OCI-LY1 (cell line): ENCODE results near the gene S1PR4.

Experiments used
- H2AFZ ChIP-seq: fragments of 200-600 bp; sonication (generic), shearing (Covaris generic); 2 replicates; pipeline ENCODE4 v1.6.0; 2014; ENCODE audit warnings: antibody characterized with exemption, mild to moderate bottlenecking, low read length
- H3F3A ChIP-seq: fragments of 200-600 bp; sonication (generic), shearing (Covaris generic); 2 replicates; pipeline ENCODE4 v1.6.0; 2014; ENCODE audit warnings: mild to moderate bottlenecking, antibody characterized with exemption, low read length, moderate library complexity; ENCODE audit not compliant: insufficient read depth
- H3K27ac ChIP-seq: fragments of 200-600 bp; sonication (generic); 2 replicates; pipeline ENCODE4 v1.5.1; 2014; ENCODE audit warnings: low read length, mixed run types, mild to moderate bottlenecking, low read depth; ENCODE audit not compliant: poor library complexity, severe bottlenecking
- H3K27me3 ChIP-seq: fragments of 200-600 bp; sonication (generic); 2 replicates; pipeline ENCODE4 v1.6.0; 2014; ENCODE audit warnings: antibody characterized with exemption, mild to moderate bottlenecking, low read length, moderate library complexity; ENCODE audit not compliant: insufficient read depth
- H3K36me3 ChIP-seq: fragments of 200-600 bp; sonication (generic); 2 replicates; pipeline ENCODE4 v1.6.1; 2014; ENCODE audit warnings: mild to moderate bottlenecking, antibody characterized with exemption, low read length, moderate library complexity, mixed read lengths; ENCODE audit not compliant: insufficient read depth
- H3K4me1 ChIP-seq: fragments of 200-600 bp; sonication (generic); 2 replicates; pipeline ENCODE4 v1.5.1; 2014; ENCODE audit warnings: mild to moderate bottlenecking, low read length, moderate library complexity; ENCODE audit not compliant: insufficient read depth, severe bottlenecking
- H3K4me2 ChIP-seq: fragments of 200-600 bp; sonication (generic), shearing (Covaris generic); 2 replicates; pipeline ENCODE4 v1.6.1; 2014; ENCODE audit warnings: low read length
- H3K4me3 ChIP-seq: fragments of 200-600 bp; sonication (generic); 2 replicates; pipeline ENCODE4 v1.5.1; 2014; ENCODE audit warnings: low read length, low read depth, mild to moderate bottlenecking, mixed read lengths; ENCODE audit not compliant: poor library complexity, severe bottlenecking
- H3K79me2 ChIP-seq: fragments of 200-600 bp; shearing (Covaris generic); 2 replicates; pipeline ENCODE4 v1.6.1; 2016; ENCODE audit warnings: mixed run types, low read length, mixed read lengths; ENCODE audit not compliant: insufficient read depth
- H3K9ac ChIP-seq: fragments of 200-600 bp; sonication (generic), shearing (Covaris generic); 2 replicates; pipeline ENCODE4 v1.6.1; 2014; ENCODE audit warnings: mild to moderate bottlenecking, low read length, mixed read lengths
- H3K9me2 ChIP-seq: fragments of 200-600 bp; sonication (generic), shearing (Covaris generic); 2 replicates; pipeline ENCODE4 v1.6.1; 2014; ENCODE audit warnings: low read depth, mild to moderate bottlenecking, low read length, mixed read lengths
- H3K9me3 ChIP-seq: fragments of 200-600 bp; shearing (Covaris generic); 2 replicates; pipeline ENCODE4 v1.6.1; 2014; ENCODE audit warnings: low read length, mixed read lengths
- H4K20me1 ChIP-seq: fragments of 200-600 bp; sonication (generic), shearing (Covaris generic); 2 replicates; pipeline ENCODE4 v1.6.0; 2016; ENCODE audit warnings: mild to moderate bottlenecking, low read length; ENCODE audit not compliant: insufficient read depth
- EZH2 ChIP-seq: fragments of 200-600 bp; sonication (generic), shearing (Covaris generic); IDR thresholded peaks from 2 replicates; pipeline ENCODE4 v1.8.0; 2017; ENCODE audit warnings: borderline replicate concordance, mixed run types, mild to moderate bottlenecking, antibody characterized with exemption, low read length, moderate library complexity, mixed read lengths
- TF ChIP-seq, protein P1 (sequence below): fragments of 200-600 bp; sonication (generic), shearing (Covaris generic); IDR thresholded peaks from 2 replicates; pipeline ENCODE4 v1.5.1; 2017; ENCODE audit warnings: mild to moderate bottlenecking, antibody characterized with exemption, low read length, moderate library complexity, mixed read lengths

S1PR4 gene

DNA sequence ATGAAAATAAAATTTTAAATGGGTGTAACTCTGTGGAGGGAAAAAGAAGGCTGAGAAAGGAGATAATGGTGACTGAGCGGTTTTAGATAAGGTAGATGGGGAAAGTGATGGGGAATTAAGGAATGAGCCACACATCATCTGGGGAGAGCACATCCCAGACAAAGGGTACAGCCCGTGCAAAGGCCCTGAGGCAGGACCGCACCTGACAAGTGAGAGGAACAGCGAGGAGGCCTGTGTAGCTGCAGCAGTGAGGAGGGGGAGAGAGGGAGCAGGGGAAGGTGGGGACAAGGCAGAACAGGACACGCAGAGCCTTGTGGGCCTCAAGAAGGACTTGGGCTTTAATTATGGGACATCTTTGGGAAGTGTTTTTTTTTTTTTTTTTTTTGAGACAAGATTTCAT is 44.1 kb downstream of the S1PR4 start:
- no peaks in the 10 kb centered on the region; the same call in 1 of the 2 replicates for H3K27me3 ChIP-seq
- no peak for TF ChIP-seq EZH2
- TF ChIP-seq, protein P1, sequence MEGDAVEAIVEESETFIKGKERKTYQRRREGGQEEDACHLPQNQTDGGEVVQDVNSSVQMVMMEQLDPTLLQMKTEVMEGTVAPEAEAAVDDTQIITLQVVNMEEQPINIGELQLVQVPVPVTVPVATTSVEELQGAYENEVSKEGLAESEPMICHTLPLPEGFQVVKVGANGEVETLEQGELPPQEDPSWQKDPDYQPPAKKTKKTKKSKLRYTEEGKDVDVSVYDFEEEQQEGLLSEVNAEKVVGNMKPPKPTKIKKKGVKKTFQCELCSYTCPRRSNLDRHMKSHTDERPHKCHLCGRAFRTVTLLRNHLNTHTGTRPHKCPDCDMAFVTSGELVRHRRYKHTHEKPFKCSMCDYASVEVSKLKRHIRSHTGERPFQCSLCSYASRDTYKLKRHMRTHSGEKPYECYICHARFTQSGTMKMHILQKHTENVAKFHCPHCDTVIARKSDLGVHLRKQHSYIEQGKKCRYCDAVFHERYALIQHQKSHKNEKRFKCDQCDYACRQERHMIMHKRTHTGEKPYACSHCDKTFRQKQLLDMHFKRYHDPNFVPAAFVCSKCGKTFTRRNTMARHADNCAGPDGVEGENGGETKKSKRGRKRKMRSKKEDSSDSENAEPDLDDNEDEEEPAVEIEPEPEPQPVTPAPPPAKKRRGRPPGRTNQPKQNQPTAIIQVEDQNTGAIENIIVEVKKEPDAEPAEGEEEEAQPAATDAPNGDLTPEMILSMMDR: no peak
- no peak overlapping the region for H3K4me2 ChIP-seq
- no peak overlapping the region for H2AFZ ChIP-seq
- H3K9me3 ChIP-seq: no peaks in the 10 kb centered on the region
- no peaks in the 10 kb centered on the region for H3F3A ChIP-seq
- H3K36me3 ChIP-seq: no peaks in the 10 kb centered on the region
- no peak overlapping the region for H3K4me3 ChIP-seq
- no peaks in the 10 kb centered on the region for H3K4me1 ChIP-seq
- H3K9ac ChIP-seq: no peak overlapping the region
- H4K20me1 ChIP-seq: no peaks in the 10 kb centered on the region
- H3K79me2 ChIP-seq: no peaks in the 10 kb centered on the region
- no peaks in the 10 kb centered on the region for H3K9me2 ChIP-seq
- H3K27ac ChIP-seq: no peak overlapping the region

DNA sequence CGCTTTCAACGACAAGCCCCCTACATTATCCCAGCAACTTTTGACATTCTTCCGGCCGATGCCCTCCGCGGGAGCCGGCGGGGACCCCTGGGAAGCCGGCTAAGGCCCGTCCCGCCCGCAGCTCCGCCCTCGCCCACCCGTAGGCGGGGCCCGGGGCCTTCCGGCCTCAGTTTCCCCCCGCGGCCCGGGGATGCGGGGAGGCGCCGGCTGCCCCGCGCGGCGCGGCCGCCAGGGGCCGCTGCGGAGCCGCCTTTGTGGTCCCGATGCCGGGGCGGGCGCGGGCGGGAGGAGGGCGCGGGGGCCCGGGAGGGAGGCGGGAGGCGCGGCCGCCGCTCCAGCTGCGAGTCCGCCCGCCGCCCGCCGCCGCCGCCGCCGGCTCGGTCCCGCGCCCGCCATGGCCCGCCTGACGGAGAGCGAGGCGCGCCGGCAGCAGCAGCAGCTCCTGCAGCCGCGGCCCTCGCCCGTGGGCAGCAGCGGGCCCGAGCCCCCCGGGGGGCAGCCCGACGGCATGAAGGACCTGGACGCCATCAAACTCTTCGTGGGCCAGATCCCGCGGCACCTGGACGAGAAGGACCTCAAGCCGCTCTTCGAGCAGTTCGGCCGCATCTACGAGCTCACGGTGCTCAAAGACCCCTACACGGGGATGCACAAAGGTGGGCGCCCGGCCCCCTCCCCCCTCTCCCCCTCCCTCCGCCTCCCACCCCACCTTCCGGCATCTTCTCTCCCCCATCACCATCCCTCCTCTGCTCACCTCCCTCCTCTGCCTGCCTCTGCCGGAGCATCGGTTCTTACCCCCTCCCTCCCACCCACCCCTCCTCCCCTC is 46.0 kb downstream of the S1PR4 start, which contains the start of gene CELF5:
Gene CELF5 (plus strand): TSS at position 316 of the 823 bp plus-strand sequence. CDS start 79 bp downstream, at position 395.
- peak within 1 kb of the TSS; percentile 43; the same call in 1 of the 2 replicates for H3K4me2 ChIP-seq

DNA sequence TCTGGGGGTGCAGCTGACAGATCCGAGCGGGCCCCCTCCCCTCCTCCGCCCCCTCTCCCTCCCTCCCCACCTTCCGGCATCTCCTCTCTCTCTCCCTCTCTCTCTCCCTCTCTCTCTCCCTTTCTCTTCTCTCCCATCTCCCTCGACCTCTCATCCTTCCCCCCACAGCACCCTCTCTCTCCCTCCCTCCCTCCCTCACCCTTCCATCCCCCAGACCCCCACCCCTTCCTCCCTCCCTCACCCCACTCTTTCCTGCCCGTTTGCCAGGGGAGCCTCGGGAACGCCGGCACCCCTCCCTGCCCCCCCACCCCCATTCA is 46.6 kb downstream of the S1PR4 start:
- H3K9ac ChIP-seq: no peak overlapping the region
- TF ChIP-seq, protein P1: no peak
- no peak for TF ChIP-seq EZH2
- no peak overlapping the region for H3K4me3 ChIP-seq

More for the DNA sequence above, 46.0 kb downstream of the S1PR4 start, which contains the start of gene CELF5:
- no peak within 1 kb of the TSS for H3K27ac ChIP-seq
- H3F3A ChIP-seq: no peaks in the 10 kb centered on the region
- TF ChIP-seq EZH2: no peak
- TF ChIP-seq, protein P1: peak; percentile 13; the same call in 1 of the 2 replicates
- H3K27me3 ChIP-seq: no peaks in the 10 kb centered on the region; the same call in 1 of the 2 replicates
- no peaks in the 10 kb centered on the region for H3K4me1 ChIP-seq
- no peaks in the 10 kb centered on the region for H4K20me1 ChIP-seq
- no peaks in the 10 kb centered on the region for H3K79me2 ChIP-seq
- no peak within 1 kb of the TSS for H3K9ac ChIP-seq
- peak within 1 kb of the TSS; percentile 37 for H3K4me3 ChIP-seq
- H3K9me3 ChIP-seq: no peaks in the 10 kb centered on the region
- H3K36me3 ChIP-seq: no peaks in the 10 kb centered on the region
- H3K9me2 ChIP-seq: no peaks in the 10 kb centered on the region
- no peak within 1 kb of the TSS for H2AFZ ChIP-seq

More for the DNA sequence above, 46.6 kb downstream of the S1PR4 start:
- Histone ChIP-seq H3K79me2 (no peaks in the 10 kb centered on the region), H3F3A (no peaks in the 10 kb centered on the region), H4K20me1 (no peaks in the 10 kb centered on the region), H3K4me1 (no peaks in the 10 kb centered on the region), H3K9me2 (no peaks in the 10 kb centered on the region), H3K27ac (no peak overlapping the region), H3K9me3 (no peaks in the 10 kb centered on the region), H3K36me3 (no peaks in the 10 kb centered on the region), H3K4me2 (no peak overlapping the region), H2AFZ (no peak overlapping the region), H3K27me3 (no peaks in the 10 kb centered on the region; the same call in 1 of the 2 replicates)
